ENCODE measurements around the gene TTC27.
"Not testable (repeated sequence)": the region's sequence is repeated elsewhere in the genome, so short reads cannot be mapped to it uniquely, and the experiment has no call there.

GRCh38 chr2:32866462-32866861, 238.6 kb downstream of the TTC27 start:
- not testable (repeated sequence) for TF ChIP-seq CTCF (IDR thresholded peaks at IDR 0.05; ENCODE audit: poor library complexity, severe bottlenecking); EP300 (conservative IDR thresholded peaks at IDR 0.05; ENCODE audit: poor library complexity, severe bottlenecking); MXI1 (conservative IDR thresholded peaks at IDR 0.05; ENCODE audit: poor library complexity, severe bottlenecking)

Measured in neural cell (in vitro differentiated cells).